Psoas muscle (tissue), 8 donors: Measurements from ENCODE around the gene BANK1. TPM values are rescaled to one million over a fixed set of nuclear protein-coding genes. Genes with fewer than 3 reads are reported as not detected.

Experiments used
- ATAC-seq, 4 donors: fragments of 200-7000 bp; cut with Tn5 transposase; one replicate each; pipeline ENCODE4 v1.9.1; 2020; ENCODE audit warnings: moderate library complexity in 3 of 4, mild to moderate bottlenecking in 2 of 4
- DNase-seq, 2 donors: peaks; one replicate each; pipeline ENCODE4 v3.0.0-alpha.2; 2020
- H3K27ac ChIP-seq: fragments of 200-600 bp; one replicate; pipeline ENCODE4 v1.8.0; 2022
- H3K27me3 ChIP-seq, 3 donors: fragments of 200-600 bp in 1 of 3; one replicate each; pipeline versions ENCODE4 v1.6.1 to v1.8.0; 2013 to 2022; ENCODE audit warnings: low read length in 2 of 3, mild to moderate bottlenecking in 2 of 3, moderate library complexity in 1 of 3; ENCODE audit not compliant: insufficient read depth in 3 of 3
- H3K36me3 ChIP-seq, 2 donors: fragments of 200-600 bp in 1 of 2; one replicate each; pipeline versions ENCODE4 v1.6.1 to v1.8.0; 2013 to 2022; ENCODE audit warnings: low read depth in 1 of 2, mild to moderate bottlenecking in 1 of 2, moderate library complexity in 1 of 2; ENCODE audit not compliant: insufficient read depth in 1 of 2
- H3K4me1 ChIP-seq: fragments of 200-600 bp; one replicate; pipeline ENCODE4 v1.8.0; 2022
- H3K4me3 ChIP-seq: fragments of 200-600 bp; one replicate; pipeline ENCODE4 v1.8.0; 2022; ENCODE audit warnings: mild to moderate bottlenecking
- H3K9me3 ChIP-seq: fragments of 200-600 bp; one replicate; pipeline ENCODE4 v1.8.0; 2022
- CTCF ChIP-seq: fragments of 200-600 bp; IDR thresholded peaks from one replicate; pipeline ENCODE4 v1.8.0; 2022; ENCODE audit warnings: antibody characterized with exemption
- WGBS, 3 donors: extraction: QIAGEN DNeasy Blood & Tissue Kit; methylation state at CpG; one replicate each; pipeline versions ENCODE4 v1.1.6 to v1.1.7; 2013; 5-methylcytosine and 5-hydroxymethylcytosine counted together
- intact Hi-C, 2 donors: fragments of 100-400 bp; cut with DNase I; formaldehyde crosslinking; loops; one replicate each; pipeline versions ENCODE4 v1.11.0 to v1.14.2; 2022
- polyA plus RNA-seq, 3 donors: library from polyadenylated mRNA; stranded (reverse); fragments of 200-250 nt; gene quantifications; one replicate each; pipeline ENCODE4 v1.2.3, GENCODE V29; 2013
- total RNA-seq, 4 donors: library from RNA; stranded (reverse); fragmentation: NEBNext Ultra II Directional in 2 of 4; extraction: Animal tissue kit (Norgen Biotek cat#: 25700) in 2 of 4; gene quantifications; one replicate each; pipeline versions ENCODE4 v1.2.1 to v1.2.4, GENCODE V29; 2021 to 2023
- donor health status: healthy with polysubstance abuse.
- donor health status: DM: no; HTN: no; CAD: no; lungs with moderate emphysema.
- donor health status: Bipolar disorder and iron deficiency.
- donor health status: healthy.
- donor health status: DM: yes; HTN: yes; CAD: no.
- donor health status: DM: no; HTN: no; CAD: no.
- donor health status: DM: no; HTN: no; CAD: no.
- donor health status: DM: yes; HTN: yes; CAD: no.

BANK1 gene
- total and polyA plus RNA-seq, 7 donors: 0.07 to 0.55 (median 0.17) TPM

DNA sequence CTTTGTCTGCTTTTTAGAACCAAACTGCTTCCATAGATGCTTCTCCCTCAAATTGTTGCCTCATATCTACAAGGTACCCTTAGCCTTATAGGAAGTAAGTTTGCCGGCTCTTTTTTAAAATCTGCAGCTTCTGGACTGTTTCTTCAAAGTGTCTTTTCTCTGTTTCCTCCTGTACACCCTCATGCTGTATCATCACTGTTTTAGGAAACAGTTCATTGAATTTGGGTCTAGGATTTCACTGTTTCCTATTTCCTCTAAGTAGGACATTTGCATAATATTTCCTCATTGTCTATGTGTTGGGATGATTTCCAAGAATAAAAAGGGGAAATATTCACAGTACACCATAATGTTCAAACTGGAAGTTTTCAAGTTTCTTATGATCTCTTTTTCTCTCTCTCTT lies 43.0 kb downstream of the BANK1 start:
- Histone ChIP-seq H3K36me3 (no peaks in the 10 kb centered on the region), H3K9me3 (no peaks in the 10 kb centered on the region), H3K4me1 (no peaks in the 10 kb centered on the region), H3K27me3 (no peaks in the 10 kb centered on the region), H3K4me3 (no peak overlapping the region), H3K27ac (no peak overlapping the region)
- intact Hi-C loops: no loop called here
- DNase-seq: no peak
- no peak for ATAC-seq
- no peak for TF ChIP-seq CTCF
- WGBS, 3 donors: 67 to 75% (median 73%) methylated on average over 1 of the region's 1 CpG

- intact Hi-C loops: no loop called here
- ATAC-seq: no peak
- H3K27ac ChIP-seq: no peak overlapping the region
These were observed 44.8 kb downstream of the BANK1 start for GRCh38 chr4:101835121-101835904.

GRCh38 chr4:101843054-101843453 lies 52.5 kb downstream of the BANK1 start:
- no peaks in the 10 kb centered on the region for H3K9me3 ChIP-seq
- no peaks in the 10 kb centered on the region for H3K36me3 ChIP-seq
- no peak overlapping the region for H3K4me3 ChIP-seq
- H3K27ac ChIP-seq: no peak overlapping the region
- no peaks in the 10 kb centered on the region for H3K4me1 ChIP-seq
- TF ChIP-seq CTCF: no peak
- ATAC-seq: no peak
- intact Hi-C loops: no loop called here
- 85 to 90% (median 87%) methylated on average over 1 of the region's 1 CpG for WGBS, 3 donors
- H3K27me3 ChIP-seq: no peaks in the 10 kb centered on the region
- DNase-seq: no peak

More at GRCh38 chr4:101835121-101835904, 44.8 kb downstream of the BANK1 start:
- no peaks in the 10 kb centered on the region for H3K9me3 ChIP-seq
- H3K4me3 ChIP-seq: no peak overlapping the region
- no peaks in the 10 kb centered on the region for H3K27me3 ChIP-seq
- TF ChIP-seq CTCF: no peak
- no peak for DNase-seq
- no peaks in the 10 kb centered on the region for H3K4me1 ChIP-seq
- WGBS, 3 donors: 12 to 27% (median 24%) methylated on average over 2 of the region's 2 CpGs
- H3K36me3 ChIP-seq: no peaks in the 10 kb centered on the region

- Histone ChIP-seq H3K36me3 (no peaks in the 10 kb centered on the region), H3K4me3 (no peak overlapping the region), H3K4me1 (no peaks in the 10 kb centered on the region), H3K27ac (no peak overlapping the region), H3K9me3 (no peaks in the 10 kb centered on the region), H3K27me3 (no peaks in the 10 kb centered on the region)
- DNase-seq (no peak), ATAC-seq (no peak)
- 76 to 84% (median 78%) methylated on average over 2 of the region's 2 CpGs for WGBS, 3 donors
- intact Hi-C loops: no loop called here
- TF ChIP-seq CTCF: no peak
These were observed 56.0 kb downstream of the BANK1 start for GRCh38 chr4:101846550-101846949.

DNA sequence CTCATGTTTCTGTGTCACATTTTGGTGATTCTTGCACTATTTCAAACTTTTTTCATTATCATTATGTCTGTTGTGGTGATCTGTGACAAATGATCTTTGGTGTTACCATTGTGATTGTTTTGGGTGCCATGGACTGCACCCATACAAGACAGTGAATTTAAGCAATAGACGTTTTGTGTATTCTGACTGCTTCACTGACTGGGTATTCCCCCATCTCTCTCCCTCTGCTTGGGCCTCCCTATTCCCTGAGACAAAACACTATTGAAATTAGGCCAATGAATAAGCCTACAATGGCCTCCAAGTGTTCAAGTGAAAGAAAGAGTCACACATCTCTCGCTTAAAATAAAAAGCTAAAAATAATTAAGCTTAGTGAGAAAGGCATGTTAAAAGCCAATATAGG lies 60.2 kb downstream of the BANK1 start:
- Histone ChIP-seq H3K27ac (no peak overlapping the region), H3K4me3 (no peak overlapping the region), H3K9me3 (no peaks in the 10 kb centered on the region), H3K4me1 (no peaks in the 10 kb centered on the region), H3K27me3 (no peaks in the 10 kb centered on the region), H3K36me3 (no peaks in the 10 kb centered on the region)
- DNase-seq: no peak
- intact Hi-C loops: no loop called here
- WGBS, 3 donors: 41 to 92% (median 69%) methylated on average over 2 of the region's 2 CpGs
- ATAC-seq: no peak
- TF ChIP-seq CTCF: no peak
